Stimulated activated CD4-positive, alpha-beta T cell treated with anti-CD3 and anti-CD28 coated beads, Interleukin-4, amount 100 ng/mL, for 1 hour (primary cell): Measurements from ENCODE around the gene PLRG1.

Source experiments
- DNase-seq: peaks from one replicate; pipeline ENCODE4 v3.0.0-alpha.2; 2020

The PLRG1 gene

DNA sequence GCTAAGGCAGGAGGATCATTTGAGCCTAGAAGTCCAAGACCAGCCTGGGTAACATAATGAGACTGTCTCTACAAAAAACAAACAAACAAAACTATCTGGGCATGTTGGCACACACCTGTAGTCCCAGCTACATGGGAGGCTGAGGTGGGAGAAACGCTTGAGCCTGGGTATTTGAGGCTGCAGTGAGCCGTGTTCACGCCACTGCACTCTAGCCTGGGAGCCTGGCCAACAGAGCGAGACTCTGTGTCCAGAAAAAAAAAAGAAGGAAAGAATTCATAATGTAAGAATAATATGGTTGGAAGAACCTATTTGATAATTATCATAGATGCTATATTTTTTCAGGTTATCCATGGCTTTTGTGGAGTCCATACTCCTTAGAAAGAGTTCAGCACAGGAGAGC lies 32.6 kb downstream of the PLRG1 start:
- DNase-seq, result no peak

DNA sequence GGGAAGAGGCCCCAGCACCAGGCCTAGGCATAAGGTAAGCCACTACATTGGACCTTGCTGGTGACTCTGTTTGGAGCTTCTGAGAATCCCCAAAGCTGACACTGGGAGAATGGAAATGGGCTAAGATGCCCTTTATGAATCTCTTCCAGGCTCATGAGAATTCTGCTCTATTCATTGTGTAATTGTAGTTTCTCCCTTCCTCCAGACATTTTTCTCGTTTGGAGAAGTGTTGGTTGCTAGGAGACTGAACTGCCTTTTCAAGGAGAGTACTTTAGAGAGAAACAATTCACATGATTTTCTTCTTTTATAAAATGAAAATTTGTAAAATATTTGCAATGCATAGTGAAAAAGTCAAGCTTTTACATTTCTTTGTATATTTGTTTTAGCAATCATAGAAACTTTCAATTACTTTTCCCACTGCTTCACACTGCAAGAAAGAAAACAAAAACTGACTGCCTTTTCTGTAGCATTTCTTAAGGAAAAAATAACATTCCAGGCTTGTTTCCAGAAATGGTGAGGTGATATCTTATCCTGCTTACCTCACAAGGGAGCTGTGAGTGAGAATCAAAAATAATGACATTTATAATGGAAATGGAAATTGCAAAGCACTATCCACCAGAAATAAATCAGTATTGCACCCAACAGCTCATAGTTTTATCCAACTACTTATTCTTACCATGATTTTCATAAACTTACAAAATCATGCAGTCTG lies 33.7 kb downstream of the PLRG1 start:
- no peak for DNase-seq

DNA sequence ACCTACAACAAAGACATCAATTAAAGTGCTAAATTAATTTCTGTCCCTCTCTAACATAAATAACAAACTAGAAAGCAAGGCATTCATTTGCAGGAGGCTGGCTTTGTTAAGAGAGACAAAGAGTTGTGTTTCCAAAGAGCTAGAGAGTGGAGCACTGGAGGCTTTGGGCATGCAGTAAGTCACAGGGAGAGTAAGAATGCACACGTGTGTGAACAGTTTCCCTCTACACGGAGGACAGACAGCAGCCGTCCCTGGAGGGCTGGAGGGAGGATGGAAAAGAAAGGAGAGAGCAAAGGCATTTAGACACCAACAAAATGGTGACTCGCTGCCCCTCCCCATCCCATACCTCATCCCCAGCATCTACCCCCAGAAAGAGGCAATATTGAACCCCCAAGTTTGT lies 38.2 kb downstream of the PLRG1 start:
- no peak for DNase-seq

DNA sequence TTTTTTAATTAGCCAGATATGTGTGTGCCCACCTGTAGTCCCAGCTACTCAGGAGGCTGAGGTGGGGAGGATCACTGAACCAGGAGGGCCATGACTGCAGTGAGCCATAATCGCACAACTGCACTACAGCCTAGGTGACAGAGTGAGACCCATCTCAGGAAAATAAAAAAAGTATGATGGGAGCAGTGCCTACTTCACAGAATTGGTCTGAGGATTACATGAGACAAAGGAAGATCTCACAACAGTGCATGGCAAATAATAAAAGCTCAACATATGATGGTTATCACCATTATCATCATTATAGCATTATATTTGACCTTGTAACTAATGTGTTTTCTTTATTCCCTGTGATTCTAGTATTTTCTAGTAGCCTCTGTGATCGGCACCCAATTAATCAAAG lies 38.7 kb downstream of the PLRG1 start:
- DNase-seq, result no peak

DNA sequence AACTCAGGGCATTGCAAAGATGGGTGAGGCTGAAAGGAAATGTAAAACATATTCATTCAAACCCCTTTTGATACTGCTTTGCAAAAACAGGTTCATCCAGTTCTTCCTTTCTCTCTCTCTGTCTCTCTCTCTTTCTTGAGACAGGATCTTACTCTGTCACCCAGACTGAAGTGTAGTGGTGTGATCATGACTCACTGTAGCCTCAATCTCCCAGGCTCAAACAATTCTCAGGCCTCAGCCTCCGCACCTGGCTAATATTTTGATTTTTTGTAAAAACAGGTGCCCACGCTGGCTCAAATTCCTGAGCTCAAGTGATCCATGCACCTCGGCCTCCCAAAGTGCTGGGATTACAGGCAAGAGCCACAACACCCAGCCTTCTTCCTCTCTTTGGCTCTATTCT lies 43.0 kb downstream of the PLRG1 start:
- no peak for DNase-seq

DNA sequence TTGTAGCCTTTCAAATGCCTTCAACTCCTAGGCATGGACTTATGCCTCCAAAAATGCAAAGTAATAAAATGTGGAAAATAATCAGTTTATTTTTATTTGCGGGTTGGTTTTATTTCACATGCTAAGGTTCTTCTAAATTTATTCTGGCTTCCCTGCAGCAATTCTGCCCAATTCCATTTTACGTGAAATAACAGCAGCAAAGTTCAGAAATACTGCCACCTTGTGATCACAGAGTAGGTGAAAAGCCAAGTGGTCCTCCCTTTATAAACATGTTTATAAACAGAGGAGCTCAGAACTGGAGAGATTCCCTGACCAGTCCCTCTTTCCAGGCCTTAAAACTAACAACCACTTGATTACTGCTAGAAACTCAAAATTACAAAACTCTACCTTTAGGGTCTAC lies 43.9 kb downstream of the PLRG1 start:
- DNase-seq, result no peak

DNA sequence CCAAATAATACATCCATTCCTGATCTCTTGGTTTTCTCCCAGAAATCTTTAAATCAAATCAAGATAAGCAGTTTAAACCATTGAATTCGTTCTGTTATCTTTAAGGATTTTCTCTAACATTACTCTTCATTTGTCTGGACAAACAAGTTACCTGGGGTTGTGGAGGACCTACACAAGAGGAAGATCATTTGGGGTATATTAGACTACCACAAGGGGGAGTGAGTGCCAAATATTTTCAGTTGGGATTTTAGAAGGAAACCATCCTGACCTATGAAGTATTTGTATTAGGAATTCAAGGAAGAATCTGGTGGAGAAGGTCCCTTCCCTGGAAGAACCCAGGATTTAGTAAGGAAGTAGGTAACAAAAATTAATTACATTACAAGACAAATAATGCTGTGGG lies 46.6 kb downstream of the PLRG1 start:
- no peak for DNase-seq

DNA sequence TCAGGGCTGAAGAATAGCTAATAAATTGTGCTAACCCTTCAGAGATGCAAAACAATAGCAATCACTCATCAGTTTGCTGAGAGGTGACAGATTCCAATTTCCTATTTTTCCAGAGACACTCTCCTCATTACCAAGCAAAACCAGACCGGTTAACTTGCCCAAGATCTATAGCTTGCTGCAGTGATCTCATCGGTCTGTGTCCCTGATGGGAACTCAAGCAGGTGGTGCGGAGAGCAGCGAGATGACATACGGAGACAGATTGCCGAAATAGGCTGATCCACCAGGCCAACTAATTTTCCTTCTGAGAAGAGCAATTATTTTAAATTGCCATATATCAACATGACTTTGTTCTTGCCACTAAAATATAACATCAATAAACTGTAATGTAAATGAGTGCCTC lies 48.1 kb downstream of the PLRG1 start:
- no peak for DNase-seq

DNA sequence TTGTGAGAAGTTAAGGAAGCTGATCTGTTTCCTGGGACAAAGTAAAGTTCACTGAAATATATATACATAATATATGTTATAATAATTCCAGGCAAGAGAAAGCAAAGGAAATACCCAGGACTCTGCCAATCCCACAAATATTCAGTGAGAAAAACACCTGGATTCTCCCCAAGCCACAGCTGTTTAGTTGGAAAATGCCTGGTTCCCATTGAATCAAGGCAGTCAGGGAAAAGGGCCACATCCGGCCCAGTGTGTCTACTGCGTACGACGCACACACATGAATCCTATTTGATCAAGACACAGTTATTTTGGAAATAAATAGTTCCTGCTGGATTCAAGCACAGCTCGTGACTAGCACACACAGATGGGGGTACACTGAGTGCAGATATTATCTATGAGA lies 52.3 kb downstream of the PLRG1 start:
- no peak for DNase-seq

DNA sequence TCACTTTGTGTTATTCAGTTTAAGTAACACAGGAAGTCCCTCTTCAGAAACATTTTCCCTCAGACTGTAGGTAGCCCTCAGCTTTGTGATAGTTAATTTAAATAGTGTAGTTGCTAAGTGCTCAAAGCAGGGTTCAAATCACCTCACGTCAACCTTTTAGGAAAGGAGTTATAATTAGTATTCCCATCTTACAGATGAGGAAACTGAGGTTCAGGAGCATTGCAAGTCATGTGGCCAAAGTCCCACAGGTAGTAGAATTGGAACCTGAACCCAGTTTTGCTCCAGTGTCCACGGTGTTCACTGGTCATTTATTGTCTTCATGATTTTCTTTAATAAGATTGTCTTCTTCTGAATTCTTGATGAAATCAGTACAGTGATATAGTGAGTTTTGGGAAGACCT lies 54.3 kb downstream of the PLRG1 start:
- DNase-seq, result no peak

DNA sequence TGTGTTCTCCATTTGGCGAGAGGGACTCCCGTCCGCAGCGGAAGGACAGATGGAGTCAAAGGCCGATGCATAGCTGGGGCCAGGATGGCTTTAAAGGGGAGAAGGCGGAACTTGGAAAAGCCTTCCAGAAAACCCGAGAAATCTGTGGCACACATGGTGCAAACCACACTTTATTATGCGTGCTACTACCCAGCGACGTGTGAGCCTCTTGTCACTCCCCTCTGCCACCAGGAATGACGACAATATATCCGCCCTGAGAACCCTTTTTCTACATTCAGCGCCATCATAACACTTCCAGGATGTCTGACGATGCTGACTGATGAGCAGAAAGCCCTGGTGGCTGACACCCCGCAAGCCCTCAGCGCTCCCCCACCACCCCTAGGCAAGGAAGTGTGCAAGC lies 57.9 kb downstream of the PLRG1 start:
- DNase-seq, result no peak

DNA sequence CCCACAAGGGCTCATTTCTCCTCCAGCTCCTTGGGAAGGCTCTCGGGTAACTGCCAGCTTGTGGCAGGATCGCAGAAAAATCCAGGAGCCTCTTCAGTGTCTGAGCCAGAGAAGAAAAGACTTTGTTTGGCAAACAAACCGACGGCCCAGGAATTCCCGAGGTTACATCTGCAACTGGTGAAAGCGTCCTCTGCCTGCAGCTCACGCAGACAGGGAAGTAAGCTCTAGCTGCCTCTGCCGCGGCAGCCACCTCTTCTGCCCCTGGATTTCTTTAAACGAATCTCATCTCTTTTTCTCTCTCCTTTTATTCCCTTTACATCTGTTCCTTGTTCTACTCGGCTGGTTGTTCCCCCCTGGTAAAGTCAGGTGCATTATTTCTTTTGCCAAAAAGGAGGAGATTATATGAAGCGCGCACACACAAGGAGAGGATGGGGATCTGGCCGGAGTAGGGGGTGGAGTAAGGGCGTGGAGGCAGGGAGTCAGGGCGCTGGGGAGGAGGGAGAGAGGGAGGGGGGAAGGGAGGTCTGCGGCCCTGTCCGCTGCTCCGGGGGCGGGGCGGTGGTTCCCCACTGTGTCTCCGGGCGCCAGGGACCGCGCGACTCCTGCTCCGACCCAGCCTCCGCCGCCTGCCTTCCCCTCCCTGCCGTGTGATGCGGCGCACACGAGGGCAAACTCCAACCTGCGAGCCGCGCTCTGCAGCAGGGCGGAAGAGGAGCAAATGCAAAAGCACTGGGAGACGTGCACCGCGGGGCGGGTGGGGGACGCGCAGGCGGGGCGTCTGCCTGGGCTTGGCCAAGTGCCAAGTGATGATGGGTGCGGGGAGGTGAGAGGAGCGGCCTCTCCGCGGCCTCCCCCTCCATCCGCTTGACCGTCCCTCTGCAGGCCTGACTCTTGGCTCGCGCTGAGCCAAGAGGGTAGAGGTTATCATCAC lies 58.6 kb downstream of the PLRG1 start, which contains the start of gene DCHS2:
Gene DCHS2, minus strand, starts transcription at position 459 of the 931 bp plus-strand sequence. Its CDS starts 444 bp downstream, at position 15.
- peak; percentile 3 for DNase-seq

DNA sequence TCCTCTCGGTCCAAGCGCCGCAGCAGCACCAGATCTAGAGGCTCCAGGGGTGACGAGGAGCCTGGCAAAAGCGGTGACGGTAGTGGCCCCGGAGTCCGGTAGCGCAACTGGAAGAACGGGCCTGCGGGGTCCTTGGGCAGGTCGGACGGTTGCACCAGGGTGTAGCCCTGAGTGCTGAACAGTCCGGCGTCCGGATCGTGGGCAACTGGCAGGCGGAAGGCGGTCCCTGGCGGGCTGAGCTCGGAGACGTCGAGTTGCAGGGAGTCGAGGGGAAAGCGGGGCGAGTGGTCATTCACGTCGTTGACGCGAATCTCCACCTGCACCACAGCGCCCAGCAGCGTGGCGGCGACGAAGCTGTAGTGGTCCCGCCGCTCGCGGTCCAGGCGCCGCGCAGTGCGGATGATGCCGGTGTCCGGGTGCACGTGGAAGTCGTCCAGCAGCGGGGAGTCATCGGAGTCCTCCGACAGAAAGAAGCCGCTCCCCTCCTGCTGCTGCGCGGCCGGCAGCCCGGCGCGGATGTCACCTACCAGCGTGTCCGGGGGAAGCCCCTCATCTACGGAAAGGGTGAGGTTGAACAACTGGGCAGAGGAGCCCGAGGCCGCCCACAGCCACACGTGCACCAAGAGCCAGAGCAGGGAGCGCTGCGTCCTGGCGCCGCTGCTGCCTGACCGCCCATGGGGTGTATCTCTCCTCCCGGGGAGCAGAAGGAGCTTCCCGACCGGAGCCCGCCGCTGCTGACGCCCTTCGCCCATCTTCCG lies 59.4 kb downstream of the PLRG1 start:
- no peak for DNase-seq

DNA sequence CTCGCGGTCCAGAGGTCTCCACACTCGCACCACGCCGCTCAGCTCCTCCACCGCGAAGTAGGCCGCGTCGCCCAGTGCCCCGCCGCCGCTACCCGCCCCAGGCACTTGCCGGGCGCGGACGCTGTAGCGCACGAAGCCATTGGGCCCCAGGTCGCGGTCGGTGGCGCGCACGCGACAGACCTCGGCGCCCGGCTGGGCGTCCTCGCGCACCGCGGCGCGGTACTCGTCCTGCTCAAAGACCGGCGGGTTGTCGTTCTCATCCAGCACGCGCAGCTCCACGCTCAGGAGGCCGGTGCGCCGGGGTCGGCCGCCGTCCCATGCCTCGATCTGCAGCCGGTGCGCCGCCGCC lies 60.0 kb downstream of the PLRG1 start:
- no peak for DNase-seq

DNA sequence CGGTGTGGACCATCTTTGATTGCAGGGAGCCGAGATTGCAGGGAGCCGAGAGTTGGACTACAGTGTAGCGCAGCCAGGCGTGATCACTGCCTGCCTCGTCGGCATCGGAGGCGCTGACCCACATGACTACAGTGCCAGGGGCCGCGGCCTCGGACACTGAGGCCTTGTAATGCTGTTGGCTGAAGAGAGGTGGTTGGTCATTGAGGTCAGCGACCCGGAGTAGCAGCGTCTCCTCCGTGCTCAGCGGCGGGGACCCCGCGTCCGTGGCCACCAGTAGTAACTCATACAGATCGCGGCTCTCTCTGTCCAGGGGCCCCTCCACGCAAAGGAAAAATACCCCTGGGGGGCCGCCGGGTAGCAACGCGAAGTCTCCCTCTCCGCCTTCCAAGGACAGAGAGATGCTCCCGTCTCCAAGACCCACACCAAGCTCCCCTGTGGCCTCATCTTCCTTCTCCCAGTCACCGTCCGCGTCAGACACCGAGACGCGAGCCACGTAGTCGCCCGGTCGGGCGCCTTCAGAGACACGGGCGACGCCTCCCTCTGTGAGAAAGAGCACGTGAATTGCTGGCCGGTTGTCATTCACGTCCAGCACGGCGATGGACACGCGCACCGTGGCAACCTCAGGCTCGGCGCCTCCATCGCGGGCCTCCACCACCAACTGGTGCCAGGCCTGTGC lies 60.5 kb downstream of the PLRG1 start:
- DNase-seq, result no peak

DNA sequence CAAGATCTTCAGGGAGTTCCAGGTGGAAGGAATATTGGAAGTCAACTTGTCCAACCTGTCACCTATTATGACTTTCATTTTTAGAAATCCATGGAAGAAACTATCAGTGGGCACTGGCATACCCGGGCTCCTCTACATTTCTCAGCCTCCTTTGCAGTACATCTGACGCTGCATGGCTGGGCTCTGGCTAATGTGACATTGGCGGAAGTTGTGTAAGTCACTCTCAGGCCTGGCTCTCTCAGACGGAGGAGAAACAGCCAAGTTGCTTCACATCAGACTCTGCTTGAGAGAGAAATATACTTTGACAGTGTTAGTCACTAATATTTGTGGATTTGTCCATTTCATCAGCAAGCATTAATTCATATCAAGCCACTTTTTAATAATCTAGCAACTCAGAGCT lies 63.1 kb downstream of the PLRG1 start:
- DNase-seq, result no peak

DNA sequence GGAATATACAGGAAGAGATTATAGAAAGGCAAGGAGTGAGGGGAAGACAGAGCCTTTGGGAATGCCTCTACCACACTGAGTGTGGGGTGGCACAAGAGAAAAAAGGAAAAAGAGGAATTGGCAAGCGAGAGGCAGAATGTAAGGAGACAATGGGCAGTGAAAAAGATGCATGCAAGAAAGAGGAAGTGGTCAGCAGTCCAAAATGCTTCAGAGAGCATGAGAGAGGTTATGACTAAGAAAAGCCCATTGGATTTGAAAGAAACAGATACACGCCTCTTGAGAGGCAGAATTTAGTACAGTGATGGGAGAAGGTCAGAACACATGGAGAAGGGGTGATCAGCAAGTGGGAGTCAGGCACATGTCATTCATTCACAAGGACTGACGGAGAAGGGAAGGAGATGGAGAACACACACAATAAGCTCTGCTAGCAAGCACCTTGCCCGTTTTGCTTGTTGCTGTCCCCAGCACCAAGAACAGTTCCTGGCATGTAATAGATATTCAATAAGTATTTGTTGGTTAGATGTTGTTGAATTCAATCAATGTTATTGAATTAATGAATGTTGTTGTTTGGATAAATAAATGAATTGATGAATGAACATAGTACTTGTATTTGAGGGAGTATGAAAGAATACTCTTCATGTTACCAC lies 65.0 kb downstream of the PLRG1 start:
- no peak for DNase-seq
